T1000 (cell line): Measurements from ENCODE around the gene HIGD2A.

Experiments used
- DNase-seq: peaks from one replicate; lab custom pipeline; 2025; ENCODE audit warnings: mixed read lengths; lab: John Stamatoyannopoulos, UW

HIGD2A gene

GRCh38 chr5:176369934-176370711 lies 18.4 kb upstream of the HIGD2A start:
- no peak for DNase-seq

GRCh38 chr5:176371621-176372539 lies 16.7 kb upstream of the HIGD2A start:
- DNase-seq = no peak

GRCh38 chr5:176373100-176373818 lies 15.3 kb upstream of the HIGD2A start:
- no peak for DNase-seq

- DNase-seq = no peak
Measured at GRCh38 chr5:176379881-176380280, 8.7 kb upstream of the HIGD2A start.

GRCh38 chr5:176381423-176381822 lies 7.1 kb upstream of the HIGD2A start:
- DNase-seq = no peak

- no peak for DNase-seq
Measured at GRCh38 chr5:176381979-176382378, 6.6 kb upstream of the HIGD2A start.

- DNase-seq = no peak
Measured at GRCh38 chr5:176382721-176383120, 5.8 kb upstream of the HIGD2A start.

GRCh38 chr5:176383248-176383905 lies 5.2 kb upstream of the HIGD2A start:
- no peak for DNase-seq

- DNase-seq = no peak
Measured at GRCh38 chr5:176383961-176384360, 4.6 kb upstream of the HIGD2A start.

GRCh38 chr5:176384366-176384930 lies 4.1 kb upstream of the HIGD2A start:
- DNase-seq = no peak

- no peak for DNase-seq
Measured at GRCh38 chr5:176384991-176385390, 3.6 kb upstream of the HIGD2A start.

GRCh38 chr5:176386491-176386890 lies 2.1 kb upstream of the HIGD2A start:
- no peak for DNase-seq

GRCh38 chr5:176387384-176387925 lies 1.1 kb upstream of the HIGD2A start:
- no peak for DNase-seq

- no peak for DNase-seq
Measured at GRCh38 chr5:176388003-176388443, 528 bp upstream of the HIGD2A start.

- DNase-seq = peak; percentile 67
Measured at GRCh38 chr5:176389135-176390123, 878 bp downstream of the HIGD2A start.

GRCh38 chr5:176391479-176391878 lies 2.9 kb downstream of the HIGD2A start:
- DNase-seq = no peak

GRCh38 chr5:176391999-176392398 lies 3.4 kb downstream of the HIGD2A start:
- no peak for DNase-seq

GRCh38 chr5:176392526-176392925 lies 4.0 kb downstream of the HIGD2A start:
- no peak for DNase-seq

- DNase-seq = no peak
Measured at GRCh38 chr5:176394096-176394495, 5.5 kb downstream of the HIGD2A start.
